Stimulated activated naive CD8-positive, alpha-beta T cell treated with anti-CD3 and anti-CD28 coated beads, Interleukin-15, amount 100 ng/mL, for 72 hours (primary cell): ENCODE measurements around the gene ASTN2.

Source experiments
- ATAC-seq: fragments of 150-1000 bp; cut with Tn5 transposase; 2 replicates; pipeline ENCODE4 v1.10.0; 2021; ENCODE audit warnings: mild to moderate bottlenecking, moderate library complexity
- DNase-seq, 2 donors: peaks; one replicate each; pipeline ENCODE4 v3.0.0; 2021 to 2022
- H3K27ac Mint-ChIP-seq, 2 donors: one replicate each; pipeline ENCODE4 v1.8.0; 2022; ENCODE audit warnings: mild to moderate bottlenecking in 2 of 2, mixed read lengths in 2 of 2, moderate library complexity in 2 of 2
- H3K27me3 Mint-ChIP-seq: one replicate; pipeline ENCODE4 v1.8.0; 2022; ENCODE audit warnings: mixed read lengths
- H3K4me1 Mint-ChIP-seq: one replicate; pipeline ENCODE4 v1.8.0; 2022; ENCODE audit warnings: mild to moderate bottlenecking, mixed read lengths
- H3K4me3 Mint-ChIP-seq, 2 donors: one replicate each; pipeline ENCODE4 v1.8.0; 2022; ENCODE audit warnings: mild to moderate bottlenecking in 2 of 2, mixed read lengths in 2 of 2, moderate library complexity in 1 of 2
- H3K9me3 Mint-ChIP-seq, 2 donors: one replicate each; pipeline ENCODE4 v1.8.0; 2022; ENCODE audit warnings: mixed read lengths in 2 of 2

Gene ASTN2

GRCh38 chr9:116706310-116707290 lies 708.3 kb downstream of the ASTN2 start:
- Mint-ChIP-seq H3K4me3 (no peak overlapping the region), H3K27me3 (no peaks in the 10 kb centered on the region), H3K9me3 (peaks cover 8 to 14% of the 10 kb centered on the region in 2 donors), H3K4me1 (peaks cover 7% of the 10 kb centered on the region), H3K27ac (no peak overlapping the region)
- no peak for DNase-seq
- ATAC-seq, result no peak

DNA sequence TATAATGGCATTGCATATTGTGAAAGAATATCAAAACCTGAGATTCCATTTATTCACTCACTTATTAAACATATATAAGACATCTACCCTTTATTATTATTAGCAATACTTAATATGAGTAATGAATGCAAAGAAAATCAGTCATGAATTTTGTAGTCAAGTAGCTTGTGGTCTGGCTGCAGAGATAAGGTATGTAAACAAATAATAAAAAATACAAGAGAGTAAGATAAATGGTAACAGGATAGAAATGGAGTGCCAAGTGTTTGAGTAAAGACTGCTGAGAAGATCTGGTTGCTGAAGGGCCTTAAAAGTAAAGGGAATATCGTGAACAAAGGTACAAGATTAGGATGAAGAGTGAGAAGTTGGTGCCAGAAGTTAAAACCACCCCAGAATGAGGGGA lies 709.3 kb downstream of the ASTN2 start:
- Mint-ChIP-seq H3K27me3 (no peaks in the 10 kb centered on the region), H3K27ac (no peak overlapping the region), H3K9me3 (peaks cover 13 to 23% of the 10 kb centered on the region in 2 donors), H3K4me3 (no peak overlapping the region), H3K4me1 (peaks cover 17% of the 10 kb centered on the region)
- ATAC-seq (no peak), DNase-seq (no peak)

DNA sequence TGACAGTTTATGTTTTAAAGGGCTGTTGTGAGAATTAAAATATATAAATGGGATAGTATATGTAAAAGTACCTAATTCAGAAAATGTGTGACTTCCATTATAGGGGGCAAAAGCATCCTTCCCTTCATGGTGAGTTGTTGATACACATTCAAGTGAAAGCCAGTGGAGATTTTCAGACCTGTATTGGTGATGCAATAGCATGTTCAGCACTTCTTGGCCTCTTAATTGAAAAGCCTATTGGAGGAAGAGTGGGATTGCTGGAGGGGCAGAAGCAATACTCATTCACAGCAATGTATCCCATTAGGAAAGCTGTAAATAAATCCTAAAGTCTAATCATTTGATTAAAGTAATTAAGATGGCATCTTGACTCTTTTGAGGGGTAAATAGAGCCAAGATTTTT lies 710.4 kb downstream of the ASTN2 start:
- Mint-ChIP-seq H3K9me3 (peaks cover 15 to 19% of the 10 kb centered on the region in 2 donors), H3K27me3 (no peaks in the 10 kb centered on the region), H3K27ac (no peak overlapping the region), H3K4me1 (peaks cover 17% of the 10 kb centered on the region), H3K4me3 (no peak overlapping the region)
- DNase-seq, result no peak
- ATAC-seq, result no peak

GRCh38 chr9:116703634-116704033 lies 711.2 kb downstream of the ASTN2 start:
- Mint-ChIP-seq H3K4me1 (peaks cover 17% of the 10 kb centered on the region), H3K9me3 (peaks cover 15 to 19% of the 10 kb centered on the region in 2 donors)

DNA sequence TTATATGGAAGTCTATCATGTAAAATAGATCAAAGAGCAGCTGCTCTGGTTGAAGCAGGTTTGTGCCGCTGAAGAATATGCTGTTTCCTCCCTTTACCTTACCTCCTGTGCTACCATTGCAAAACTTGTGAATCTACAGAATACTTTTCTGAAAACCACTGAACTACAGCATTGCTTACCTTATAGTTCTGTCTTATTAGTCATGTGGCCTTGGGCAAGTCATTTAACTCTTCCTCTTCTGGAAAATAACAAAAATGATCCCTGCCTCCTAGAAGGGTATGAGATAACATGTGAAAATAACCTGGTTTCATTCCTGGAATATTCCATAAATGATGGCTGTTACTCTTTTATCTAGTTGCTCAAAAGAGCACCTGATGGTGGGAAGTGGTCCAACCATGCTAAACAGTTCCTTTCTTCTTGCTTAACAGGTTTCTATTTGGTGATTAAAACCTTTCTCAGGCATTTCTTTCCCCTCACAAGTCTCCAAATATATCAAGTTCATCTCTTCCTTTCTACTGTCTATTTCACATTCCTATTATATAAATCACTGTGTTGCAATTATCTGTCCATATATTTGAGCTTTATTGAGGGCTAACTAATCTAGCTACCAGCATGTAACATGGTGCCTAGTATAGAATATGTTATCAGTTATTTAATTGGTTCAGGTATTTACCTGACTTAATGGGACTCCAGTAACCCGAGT lies 712.8 kb downstream of the ASTN2 start:
- Mint-ChIP-seq H3K27ac (peak overlapping the region in 1 of 2 donors; percentile 76), H3K4me3 (no peak overlapping the region), H3K9me3 (peaks cover 19 to 25% of the 10 kb centered on the region in 2 donors), H3K4me1 (peaks cover 17% of the 10 kb centered on the region), H3K27me3 (no peaks in the 10 kb centered on the region)
- DNase-seq (no peak), ATAC-seq (peak; percentile 35)

More at GRCh38 chr9:116703634-116704033, 711.2 kb downstream of the ASTN2 start:
- DNase-seq (no peak), ATAC-seq (no peak)
- Mint-ChIP-seq H3K27ac (no peak overlapping the region), H3K27me3 (no peaks in the 10 kb centered on the region), H3K4me3 (no peak overlapping the region)

DNA sequence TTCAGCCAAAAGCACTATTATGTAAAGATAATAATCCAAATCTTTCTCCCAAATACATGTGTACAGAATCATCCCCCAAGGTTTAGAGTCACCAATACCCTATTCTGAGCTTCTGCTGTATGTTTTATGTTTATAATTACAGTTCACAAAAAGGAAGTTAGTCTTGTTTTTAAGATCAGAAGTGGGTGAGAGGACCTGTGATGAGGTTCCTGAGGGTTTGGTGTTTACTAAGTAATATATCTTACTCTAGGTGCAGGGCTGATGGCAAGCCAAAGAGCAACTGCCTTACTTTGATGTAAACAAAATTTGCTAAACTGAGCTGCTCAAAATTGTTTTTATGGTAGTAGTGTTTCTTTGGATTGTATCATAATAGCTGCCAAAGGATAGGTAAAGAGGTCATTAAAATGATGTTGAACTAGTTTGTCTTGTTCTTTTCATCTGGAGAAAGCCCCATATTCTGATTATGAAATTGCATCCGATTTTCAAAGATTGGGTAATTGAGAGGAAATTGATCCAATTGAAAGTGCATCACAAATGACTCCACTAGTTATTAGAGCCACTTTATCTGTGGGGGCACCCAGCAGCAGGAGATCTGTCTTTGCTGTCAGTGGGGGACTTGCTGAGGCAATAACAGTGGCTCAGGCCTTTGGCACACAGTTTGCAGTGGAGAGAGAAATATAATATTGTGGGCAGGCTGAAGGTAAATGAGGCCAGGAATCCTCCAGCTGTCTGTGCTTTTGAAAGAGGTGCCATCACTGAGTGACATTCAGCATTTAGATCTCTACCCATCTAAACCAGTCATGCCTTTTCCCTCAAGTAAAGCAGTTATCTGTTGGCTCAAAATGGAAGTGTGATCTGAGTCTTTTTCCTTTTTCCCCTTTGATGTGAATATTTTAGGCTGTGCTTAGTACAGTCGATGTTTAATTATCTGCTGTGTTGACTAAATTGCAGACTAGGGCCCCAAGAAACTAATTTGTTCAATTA lies 713.7 kb downstream of the ASTN2 start:
- H3K27me3 Mint-ChIP-seq, result no peaks in the 10 kb centered on the region
- no peak for DNase-seq
- peaks cover 17% of the 10 kb centered on the region for H3K4me1 Mint-ChIP-seq
- peak; percentile 63 for ATAC-seq
- H3K27ac Mint-ChIP-seq, result no peak overlapping the region
- no peak overlapping the region for H3K4me3 Mint-ChIP-seq
- peaks cover 19 to 25% of the 10 kb centered on the region in 2 donors for H3K9me3 Mint-ChIP-seq

GRCh38 chr9:116700279-116700678 lies 714.6 kb downstream of the ASTN2 start:
- H3K27ac Mint-ChIP-seq, result no peak overlapping the region
- no peak for ATAC-seq
- peaks cover 17% of the 10 kb centered on the region for H3K4me1 Mint-ChIP-seq
- no peaks in the 10 kb centered on the region for H3K27me3 Mint-ChIP-seq
- DNase-seq, result no peak
- H3K4me3 Mint-ChIP-seq, result no peak overlapping the region
- peaks cover 19 to 25% of the 10 kb centered on the region in 2 donors for H3K9me3 Mint-ChIP-seq

GRCh38 chr9:116697887-116698286 lies 717.0 kb downstream of the ASTN2 start:
- DNase-seq, result no peak
- no peak overlapping the region for H3K27ac Mint-ChIP-seq
- H3K9me3 Mint-ChIP-seq, result peaks cover 19 to 25% of the 10 kb centered on the region in 2 donors
- no peak for ATAC-seq
- no peak overlapping the region for H3K4me3 Mint-ChIP-seq
- no peaks in the 10 kb centered on the region for H3K27me3 Mint-ChIP-seq
- peaks cover 26% of the 10 kb centered on the region for H3K4me1 Mint-ChIP-seq

- no peak overlapping the region for H3K27ac Mint-ChIP-seq
- ATAC-seq (no peak), DNase-seq (no peak)
- peaks cover 30% of the 10 kb centered on the region for H3K4me1 Mint-ChIP-seq
- peaks cover 17 to 23% of the 10 kb centered on the region in 2 donors for H3K9me3 Mint-ChIP-seq
- no peaks in the 10 kb centered on the region for H3K27me3 Mint-ChIP-seq
- no peak overlapping the region for H3K4me3 Mint-ChIP-seq
These were observed 717.5 kb downstream of the ASTN2 start for GRCh38 chr9:116697362-116697761.

- no peak for DNase-seq
- H3K4me1 Mint-ChIP-seq, result peaks cover 32% of the 10 kb centered on the region
These were observed 719.4 kb downstream of the ASTN2 start for GRCh38 chr9:116695438-116695837.

GRCh38 chr9:116694785-116695291 lies 720.0 kb downstream of the ASTN2 start:
- Mint-ChIP-seq H3K4me3 (no peak overlapping the region), H3K4me1 (peaks cover 36% of the 10 kb centered on the region), H3K27ac (no peak overlapping the region), H3K27me3 (no peaks in the 10 kb centered on the region), H3K9me3 (peaks cover 2 to 9% of the 10 kb centered on the region in 2 donors)
- ATAC-seq (no peak), DNase-seq (no peak)

More at GRCh38 chr9:116695438-116695837, 719.4 kb downstream of the ASTN2 start:
- no peak for ATAC-seq
- Mint-ChIP-seq H3K4me3 (no peak overlapping the region), H3K27ac (no peak overlapping the region), H3K9me3 (peaks cover 6 to 9% of the 10 kb centered on the region in 2 donors), H3K27me3 (no peaks in the 10 kb centered on the region)

DNA sequence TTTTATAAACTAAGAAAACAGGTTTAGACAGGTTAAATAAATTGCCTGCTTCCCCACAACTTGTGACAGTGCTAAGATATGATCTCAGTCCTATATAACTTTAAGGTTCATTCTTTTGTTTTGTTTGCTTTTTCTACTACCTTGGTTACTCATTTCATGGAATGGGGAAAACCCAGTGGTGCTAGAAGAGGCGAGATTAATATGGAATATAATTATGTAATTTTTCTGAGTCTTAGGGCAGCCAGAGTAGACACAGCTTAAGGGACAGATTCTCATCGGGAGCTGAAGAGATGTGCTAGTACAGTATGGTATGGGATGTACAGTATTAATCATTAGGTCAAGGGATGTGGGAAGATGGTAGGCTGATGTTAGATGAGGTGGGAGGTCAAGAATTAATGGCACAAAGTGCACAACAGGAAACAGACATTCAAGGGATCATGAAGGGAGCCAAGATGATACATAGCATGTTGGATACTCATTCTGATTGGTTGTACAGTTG lies 721.6 kb downstream of the ASTN2 start:
- H3K9me3 Mint-ChIP-seq, result peaks cover 0 to 7% of the 10 kb centered on the region in 2 donors
- peak; percentile 35 for ATAC-seq
- H3K27me3 Mint-ChIP-seq, result no peaks in the 10 kb centered on the region
- no peak for DNase-seq
- H3K27ac Mint-ChIP-seq, result peak overlapping the region in 1 of 2 donors; percentile 34
- no peak overlapping the region for H3K4me3 Mint-ChIP-seq
- peaks cover 52% of the 10 kb centered on the region for H3K4me1 Mint-ChIP-seq

- ATAC-seq (no peak), DNase-seq (no peak)
- peaks cover 59% of the 10 kb centered on the region for H3K4me1 Mint-ChIP-seq
- no peak overlapping the region for H3K27ac Mint-ChIP-seq
- H3K27me3 Mint-ChIP-seq, result no peaks in the 10 kb centered on the region
- H3K9me3 Mint-ChIP-seq, result peaks cover 0 to under 1% of the 10 kb centered on the region in 2 donors
- H3K4me3 Mint-ChIP-seq, result no peak overlapping the region
These were observed 722.2 kb downstream of the ASTN2 start for GRCh38 chr9:116692616-116693015.

DNA sequence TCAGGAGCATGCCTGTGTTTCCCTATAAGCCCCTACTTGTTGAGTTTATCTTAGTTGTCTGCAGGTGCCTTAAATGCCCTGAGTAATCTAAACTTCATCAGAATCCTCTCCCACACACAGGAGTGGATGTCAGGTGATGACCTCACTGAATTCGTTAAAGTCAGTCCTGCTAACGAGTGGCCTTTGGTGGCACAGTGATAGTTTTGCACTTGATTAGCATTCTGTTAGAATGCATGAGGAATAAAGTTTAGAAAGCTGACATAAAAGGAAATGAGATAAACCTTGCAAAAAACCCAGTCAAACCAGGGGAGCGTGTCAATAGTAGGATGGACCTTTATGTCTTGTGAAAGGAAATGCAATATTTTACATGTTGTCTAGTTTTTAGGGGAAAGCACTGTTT lies 723.2 kb downstream of the ASTN2 start:
- H3K4me1 Mint-ChIP-seq, result peaks cover 64% of the 10 kb centered on the region
- H3K4me3 Mint-ChIP-seq, result no peak overlapping the region
- ATAC-seq (no peak), DNase-seq (no peak)
- no peaks in the 10 kb centered on the region for H3K27me3 Mint-ChIP-seq
- no peak overlapping the region for H3K27ac Mint-ChIP-seq
- no peaks in the 10 kb centered on the region for H3K9me3 Mint-ChIP-seq
